ENCODE results near the gene ANKRD55.
"Not testable (repeated sequence)": the region's sequence is repeated elsewhere in the genome, so short reads cannot be mapped to it uniquely, and the experiment has no call there.

The ANKRD55 gene

GRCh38 chr5:56207537-56207936, 25.6 kb downstream of the ANKRD55 start:
- Histone ChIP-seq H3K27ac (ENCODE audit: low read length) (no peak overlapping the region), H3K79me2 (ENCODE audit: low read length) (no peaks in the 10 kb centered on the region), H3K9ac (ENCODE audit: low read length) (no peak overlapping the region), H3K9me3 (replicated peaks; ENCODE audit: insufficient read depth, low read length) (no peaks in the 10 kb centered on the region), H3F3A (ENCODE audit: insufficient read depth, low read length) (no peaks in the 10 kb centered on the region), H3K36me3 (replicated peaks; ENCODE audit: insufficient read depth, low read length) (no peaks in the 10 kb centered on the region), H3K4me2 (ENCODE audit: low read depth, low read length) (no peak overlapping the region), H4K20me1 (ENCODE audit: insufficient read depth, low read length) (no peaks in the 10 kb centered on the region), H3K4me1 (ENCODE audit: low read length) (peaks cover 4% of the 10 kb centered on the region; the same call in 1 of the 2 replicates), H3K4me3 (ENCODE audit: low read length) (no peak overlapping the region), H2AFZ (ENCODE audit: low read length) (no peak overlapping the region), H3K9me2 (replicated peaks; ENCODE audit: insufficient read depth, low read length) (no peaks in the 10 kb centered on the region), H3K27me3 (replicated peaks; ENCODE audit: insufficient read depth, low read length) (no peaks in the 10 kb centered on the region)
- no peak for TF ChIP-seq EZH2 (optimal IDR thresholded peaks at IDR 0.05; ENCODE audit: low read depth, low read length)
- TF ChIP-seq, protein P1, sequence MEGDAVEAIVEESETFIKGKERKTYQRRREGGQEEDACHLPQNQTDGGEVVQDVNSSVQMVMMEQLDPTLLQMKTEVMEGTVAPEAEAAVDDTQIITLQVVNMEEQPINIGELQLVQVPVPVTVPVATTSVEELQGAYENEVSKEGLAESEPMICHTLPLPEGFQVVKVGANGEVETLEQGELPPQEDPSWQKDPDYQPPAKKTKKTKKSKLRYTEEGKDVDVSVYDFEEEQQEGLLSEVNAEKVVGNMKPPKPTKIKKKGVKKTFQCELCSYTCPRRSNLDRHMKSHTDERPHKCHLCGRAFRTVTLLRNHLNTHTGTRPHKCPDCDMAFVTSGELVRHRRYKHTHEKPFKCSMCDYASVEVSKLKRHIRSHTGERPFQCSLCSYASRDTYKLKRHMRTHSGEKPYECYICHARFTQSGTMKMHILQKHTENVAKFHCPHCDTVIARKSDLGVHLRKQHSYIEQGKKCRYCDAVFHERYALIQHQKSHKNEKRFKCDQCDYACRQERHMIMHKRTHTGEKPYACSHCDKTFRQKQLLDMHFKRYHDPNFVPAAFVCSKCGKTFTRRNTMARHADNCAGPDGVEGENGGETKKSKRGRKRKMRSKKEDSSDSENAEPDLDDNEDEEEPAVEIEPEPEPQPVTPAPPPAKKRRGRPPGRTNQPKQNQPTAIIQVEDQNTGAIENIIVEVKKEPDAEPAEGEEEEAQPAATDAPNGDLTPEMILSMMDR (IDR thresholded peaks at IDR 0.05; ENCODE audit: low read length), result no peak
- no peak for TF ChIP-seq EZH2phosphoT487 (IDR thresholded peaks at IDR 0.05; ENCODE audit: low read length)
- no peak for DNase-seq

- Histone ChIP-seq H3K4me3 (ENCODE audit: low read length) (no peak overlapping the region), H4K20me1 (ENCODE audit: insufficient read depth, low read length) (no peaks in the 10 kb centered on the region), H3K79me2 (ENCODE audit: low read length) (no peaks in the 10 kb centered on the region), H3K27me3 (replicated peaks; ENCODE audit: insufficient read depth, low read length) (no peaks in the 10 kb centered on the region), H3K36me3 (replicated peaks; ENCODE audit: insufficient read depth, low read length) (no peaks in the 10 kb centered on the region), H2AFZ (ENCODE audit: low read length) (no peak overlapping the region), H3K9ac (ENCODE audit: low read length) (no peak overlapping the region), H3K9me2 (replicated peaks; ENCODE audit: insufficient read depth, low read length) (no peaks in the 10 kb centered on the region), H3K4me2 (ENCODE audit: low read depth, low read length) (no peak overlapping the region), H3K27ac (ENCODE audit: low read length) (no peak overlapping the region), H3F3A (ENCODE audit: insufficient read depth, low read length) (no peaks in the 10 kb centered on the region), H3K4me1 (ENCODE audit: low read length) (peaks cover 6% of the 10 kb centered on the region), H3K9me3 (replicated peaks; ENCODE audit: insufficient read depth, low read length) (no peaks in the 10 kb centered on the region)
- no peak for DNase-seq
- no peak for TF ChIP-seq EZH2 (optimal IDR thresholded peaks at IDR 0.05; ENCODE audit: low read depth, low read length)
- TF ChIP-seq, protein P1 (IDR thresholded peaks at IDR 0.05; ENCODE audit: low read length), result no peak
- no peak for TF ChIP-seq EZH2phosphoT487 (IDR thresholded peaks at IDR 0.05; ENCODE audit: low read length)
Measured at GRCh38 chr5:56206126-56206910, 26.8 kb downstream of the ANKRD55 start.

DNA sequence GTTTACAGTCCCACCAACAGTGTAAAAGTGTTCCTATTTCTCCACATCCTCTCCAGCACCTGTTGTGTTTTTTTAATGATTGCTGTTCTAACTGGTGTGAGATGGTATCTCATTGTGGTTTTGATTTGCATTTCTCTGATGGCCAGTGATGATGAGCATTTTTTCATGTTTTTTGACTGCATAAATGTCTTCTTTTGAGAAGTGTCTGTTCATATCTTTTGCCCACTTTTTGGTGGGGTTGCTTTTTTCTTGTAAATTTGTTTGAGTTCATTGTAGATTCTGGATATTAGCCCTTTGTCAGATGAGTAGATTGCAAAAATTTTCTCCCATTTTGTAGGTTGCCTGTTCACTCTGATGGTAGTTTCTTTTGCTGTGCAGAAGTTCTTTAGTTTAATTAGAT, 29.2 kb downstream of the ANKRD55 start:
- H3K9me3 ChIP-seq (replicated peaks; ENCODE audit: insufficient read depth, low read length); H3K9ac ChIP-seq (ENCODE audit: low read length); H3K27ac ChIP-seq (ENCODE audit: low read length); H3K79me2 ChIP-seq (ENCODE audit: low read length); H2AFZ ChIP-seq (ENCODE audit: low read length); H4K20me1 ChIP-seq (ENCODE audit: insufficient read depth, low read length); H3K36me3 ChIP-seq (replicated peaks; ENCODE audit: insufficient read depth, low read length); H3K4me3 ChIP-seq (ENCODE audit: low read length); H3K27me3 ChIP-seq (replicated peaks; ENCODE audit: insufficient read depth, low read length); H3K4me2 ChIP-seq (ENCODE audit: low read depth, low read length); DNase-seq; H3F3A ChIP-seq (ENCODE audit: insufficient read depth, low read length); H3K9me2 ChIP-seq (replicated peaks; ENCODE audit: insufficient read depth, low read length): not testable (repeated sequence)
- peaks cover 20% of the 10 kb centered on the region for H3K4me1 ChIP-seq (ENCODE audit: low read length)

GRCh38 chr5:56202483-56202882, 30.6 kb downstream of the ANKRD55 start:
- TF ChIP-seq EZH2 (optimal IDR thresholded peaks at IDR 0.05; ENCODE audit: low read depth, low read length) (no peak), EZH2phosphoT487 (IDR thresholded peaks at IDR 0.05; ENCODE audit: low read length) (no peak)
- TF ChIP-seq, protein P1 (IDR thresholded peaks at IDR 0.05; ENCODE audit: low read length), result no peak

GRCh38 chr5:56201762-56202261, 31.3 kb downstream of the ANKRD55 start:
- not testable (repeated sequence) for H3K4me3 ChIP-seq (ENCODE audit: low read length); H3K9me2 ChIP-seq (replicated peaks; ENCODE audit: insufficient read depth, low read length); H3F3A ChIP-seq (ENCODE audit: insufficient read depth, low read length); H3K79me2 ChIP-seq (ENCODE audit: low read length); DNase-seq; H4K20me1 ChIP-seq (ENCODE audit: insufficient read depth, low read length); H3K4me2 ChIP-seq (ENCODE audit: low read depth, low read length); H3K36me3 ChIP-seq (replicated peaks; ENCODE audit: insufficient read depth, low read length); H3K27ac ChIP-seq (ENCODE audit: low read length); H3K9ac ChIP-seq (ENCODE audit: low read length); H3K27me3 ChIP-seq (replicated peaks; ENCODE audit: insufficient read depth, low read length); H2AFZ ChIP-seq (ENCODE audit: low read length); H3K9me3 ChIP-seq (replicated peaks; ENCODE audit: insufficient read depth, low read length)
- H3K4me1 ChIP-seq (ENCODE audit: low read length), result peaks cover 20% of the 10 kb centered on the region

More at GRCh38 chr5:56202483-56202882, 30.6 kb downstream of the ANKRD55 start:
- Histone ChIP-seq H3K36me3 (replicated peaks; ENCODE audit: insufficient read depth, low read length) (no peaks in the 10 kb centered on the region), H4K20me1 (ENCODE audit: insufficient read depth, low read length) (no peaks in the 10 kb centered on the region), H3F3A (ENCODE audit: insufficient read depth, low read length) (no peaks in the 10 kb centered on the region; the same call in 1 of the 2 replicates), H3K79me2 (ENCODE audit: low read length) (no peaks in the 10 kb centered on the region), H3K9me3 (replicated peaks; ENCODE audit: insufficient read depth, low read length) (no peaks in the 10 kb centered on the region), H3K27me3 (replicated peaks; ENCODE audit: insufficient read depth, low read length) (no peaks in the 10 kb centered on the region), H3K9ac (ENCODE audit: low read length) (no peak overlapping the region), H3K4me2 (ENCODE audit: low read depth, low read length) (no peak overlapping the region), H3K27ac (ENCODE audit: low read length) (no peak overlapping the region), H3K4me1 (ENCODE audit: low read length) (peaks cover 20% of the 10 kb centered on the region), H3K9me2 (replicated peaks; ENCODE audit: insufficient read depth, low read length) (no peaks in the 10 kb centered on the region), H3K4me3 (ENCODE audit: low read length) (no peak overlapping the region), H2AFZ (ENCODE audit: low read length) (no peak overlapping the region)
- DNase-seq, result no peak
